ENCODE measurements around the gene HS3ST4.

HS3ST4 gene

GRCh38 chr16:26108836-26109505 is 417.2 kb downstream of the HS3ST4 start:
- DNase-seq (ENCODE audit: low read depth): no peak

GRCh38 chr16:26111900-26112299 is 420.1 kb downstream of the HS3ST4 start:
- no peak for DNase-seq (ENCODE audit: low read depth)

GRCh38 chr16:26118575-26118974 is 426.8 kb downstream of the HS3ST4 start:
- DNase-seq (ENCODE audit: low read depth): no peak

GRCh38 chr16:26120729-26121128 is 429.0 kb downstream of the HS3ST4 start:
- no peak for DNase-seq (ENCODE audit: low read depth)

GRCh38 chr16:26128296-26128695 is 436.5 kb downstream of the HS3ST4 start:
- DNase-seq (ENCODE audit: low read depth): no peak

GRCh38 chr16:26129997-26130396 is 438.2 kb downstream of the HS3ST4 start:
- DNase-seq (ENCODE audit: low read depth): no peak

GRCh38 chr16:26133416-26134093 is 441.8 kb downstream of the HS3ST4 start:
- DNase-seq (ENCODE audit: low read depth): no peak

GRCh38 chr16:26134588-26134987 is 442.8 kb downstream of the HS3ST4 start:
- DNase-seq (ENCODE audit: low read depth): no peak

- no peak for DNase-seq (ENCODE audit: low read depth)
Observed at GRCh38 chr16:26137956-26138355, 446.2 kb downstream of the HS3ST4 start.

- no peak for DNase-seq (ENCODE audit: low read depth)
Observed at GRCh38 chr16:26139091-26139490, 447.3 kb downstream of the HS3ST4 start.

GRCh38 chr16:26139884-26140283 is 448.1 kb downstream of the HS3ST4 start:
- DNase-seq (ENCODE audit: low read depth): no peak

- no peak for DNase-seq (ENCODE audit: low read depth)
Observed at GRCh38 chr16:26149364-26150190, 457.8 kb downstream of the HS3ST4 start.

- DNase-seq (ENCODE audit: low read depth): no peak
Observed at GRCh38 chr16:26155221-26155620, 463.5 kb downstream of the HS3ST4 start.

- no peak for DNase-seq (ENCODE audit: low read depth)
Observed at GRCh38 chr16:26157319-26157718, 465.6 kb downstream of the HS3ST4 start.

GRCh38 chr16:26158142-26158759 is 466.5 kb downstream of the HS3ST4 start:
- no peak for DNase-seq (ENCODE audit: low read depth)

GRCh38 chr16:26161461-26162180 is 469.9 kb downstream of the HS3ST4 start:
- no peak for DNase-seq (ENCODE audit: low read depth)

GRCh38 chr16:26169473-26169872 is 477.7 kb downstream of the HS3ST4 start:
- DNase-seq (ENCODE audit: low read depth): no peak

- DNase-seq (ENCODE audit: low read depth): no peak
Observed at GRCh38 chr16:26175944-26176343, 484.2 kb downstream of the HS3ST4 start.

GRCh38 chr16:26177438-26177837 is 485.7 kb downstream of the HS3ST4 start:
- no peak for DNase-seq (ENCODE audit: low read depth)

GRCh38 chr16:26178298-26178697 is 486.5 kb downstream of the HS3ST4 start:
- no peak for DNase-seq (ENCODE audit: low read depth)

- DNase-seq (ENCODE audit: low read depth): no peak
Observed at GRCh38 chr16:26186091-26186615, 494.4 kb downstream of the HS3ST4 start.
